Neural cell (in vitro differentiated cells): ENCODE data around the gene GNG7. TPM values are rescaled to one million over a fixed set of nuclear protein-coding genes. Genes with fewer than 3 reads are reported as not detected.

ENCODE experiments used
- H2AFZ ChIP-seq: fragments of 200-600, 300-800 bp; sonication (generic), shearing (Covaris generic); 2 replicates; pipeline ENCODE4 v1.6.0; 2014; ENCODE audit warnings: low read depth, mild to moderate bottlenecking, antibody characterized with exemption, low read length, moderate library complexity
- H3F3A ChIP-seq: fragments of 200-600 bp; shearing (Covaris generic); 2 replicates; pipeline ENCODE4 v1.6.1; 2016; ENCODE audit warnings: mild to moderate bottlenecking, moderate library complexity, mixed read lengths, antibody characterized with exemption, low read length; ENCODE audit not compliant: insufficient read depth, poor library complexity, severe bottlenecking
- H3K27ac ChIP-seq: fragments of 200-600, 300-800 bp; sonication (generic), shearing (Covaris generic); 2 replicates; pipeline ENCODE4 v1.5.1; 2014; ENCODE audit warnings: mild to moderate bottlenecking, low read length, moderate library complexity
- H3K27me3 ChIP-seq: fragments of 300-800, 200-600 bp; sonication (generic), shearing (Covaris generic); 2 replicates; pipeline ENCODE4 v1.6.0; 2014; ENCODE audit warnings: mild to moderate bottlenecking, low read depth, low read length, moderate library complexity; ENCODE audit not compliant: insufficient read depth
- H3K36me3 ChIP-seq: fragments of 300-800, 200-600 bp; sonication (generic), shearing (Covaris generic); 2 replicates; pipeline ENCODE4 v1.5.1; 2014; ENCODE audit warnings: mild to moderate bottlenecking, antibody characterized with exemption, low read length, moderate library complexity; ENCODE audit not compliant: insufficient read depth
- H3K4me2 ChIP-seq: fragments of 300-800, 200-600 bp; sonication (generic), shearing (Covaris generic); 2 replicates; pipeline ENCODE4 v1.6.0; 2014; ENCODE audit warnings: mild to moderate bottlenecking, low read length
- H3K4me3 ChIP-seq: fragments of 300-800, 200-600 bp; sonication (generic), shearing (Covaris generic); 2 replicates; pipeline ENCODE4 v1.5.1; 2014; ENCODE audit warnings: mild to moderate bottlenecking, low read length, moderate library complexity
- H3K79me2 ChIP-seq: fragments of 200-600 bp; shearing (Covaris generic); replicated peaks from 2 replicates; pipeline ENCODE4 v1.6.0; 2014; ENCODE audit warnings: mild to moderate bottlenecking, low read length, moderate library complexity; ENCODE audit not compliant: insufficient read depth
- H3K9ac ChIP-seq: fragments of 300-800, 200-600 bp; sonication (generic), shearing (Covaris generic); 2 replicates; pipeline ENCODE4 v1.6.1; 2016; ENCODE audit warnings: mild to moderate bottlenecking, low read length, mixed read lengths
- H3K9me2 ChIP-seq: fragments of 200-600 bp; shearing (Covaris generic); 2 replicates; pipeline ENCODE4 v1.6.1; 2016; ENCODE audit warnings: mild to moderate bottlenecking, low read length, mixed read lengths; ENCODE audit not compliant: insufficient read depth
- H3K9me3 ChIP-seq: fragments of 200-600, 300-800 bp; sonication (generic), shearing (Covaris generic); 2 replicates; pipeline ENCODE4 v1.6.1; 2016; ENCODE audit warnings: mild to moderate bottlenecking, mixed run types, low read length, moderate library complexity, mixed read lengths
- H4K20me1 ChIP-seq: fragments of 200-600 bp; shearing (Covaris generic); 2 replicates; pipeline ENCODE4 v1.6.1; 2016; ENCODE audit warnings: mild to moderate bottlenecking, mixed run types; ENCODE audit not compliant: insufficient read depth
- EP300 ChIP-seq: fragments of 450-650 bp; conservative IDR thresholded peaks from 2 replicates; pipeline ENCODE4 v1.6.1; 2014; ENCODE audit warnings: antibody characterized with exemption, mild to moderate bottlenecking, moderate library complexity; ENCODE audit not compliant: poor library complexity, severe bottlenecking
- EZH2 ChIP-seq: fragments of 200-600, 300-800 bp; shearing (Covaris generic), sonication (generic); IDR thresholded peaks from 2 replicates; pipeline ENCODE4 v1.6.1; 2014; ENCODE audit warnings: antibody characterized with exemption, low read length, borderline replicate concordance, mild to moderate bottlenecking; ENCODE audit not compliant: insufficient read depth, poor library complexity, severe bottlenecking
- MXI1 ChIP-seq: fragments of 450-650 bp; conservative IDR thresholded peaks from 2 replicates; pipeline ENCODE4 v1.6.1; 2014; ENCODE audit warnings: antibody characterized with exemption, mild to moderate bottlenecking; ENCODE audit not compliant: poor library complexity, severe bottlenecking
- POLR2AphosphoS5 ChIP-seq: IDR thresholded peaks from 2 replicates; pipeline ENCODE4 v1.6.1; 2012
- RAD21 ChIP-seq: fragments of 450-650 bp; conservative IDR thresholded peaks from 2 replicates; pipeline ENCODE4 v1.6.1; 2014; ENCODE audit warnings: antibody characterized with exemption, mild to moderate bottlenecking, moderate library complexity
- SMC3 ChIP-seq: fragments of 450-650 bp; conservative IDR thresholded peaks from 2 replicates; pipeline ENCODE4 v1.6.1; 2014; ENCODE audit warnings: antibody characterized with exemption, mild to moderate bottlenecking, moderate library complexity; ENCODE audit not compliant: poor library complexity
- TAF1 ChIP-seq: IDR thresholded peaks from 2 replicates; pipeline ENCODE4 v1.6.1; 2012; ENCODE audit warnings: low read depth
- polyA plus RNA-seq: library from polyadenylated mRNA; depleted of rRNA; stranded (reverse); fragments of >200 nt; gene quantifications from 2 replicates; pipeline ENCODE4 v1.2.3, GENCODE V29; 2014
- TF ChIP-seq, protein P1 (sequence below): fragments of 450-650 bp; IDR thresholded peaks from 2 replicates; pipeline ENCODE4 v1.5.1; 2014; ENCODE audit warnings: antibody characterized with exemption, mild to moderate bottlenecking, moderate library complexity; ENCODE audit not compliant: poor library complexity, severe bottlenecking
- TF ChIP-seq, protein P2 (sequence below): IDR thresholded peaks from 2 replicates; pipeline ENCODE4 v1.6.1; 2012; ENCODE audit warnings: borderline replicate concordance

GNG7 gene
- polyA plus RNA-seq, 1 donor from 2014 or later = 3.0 TPM

DNA sequence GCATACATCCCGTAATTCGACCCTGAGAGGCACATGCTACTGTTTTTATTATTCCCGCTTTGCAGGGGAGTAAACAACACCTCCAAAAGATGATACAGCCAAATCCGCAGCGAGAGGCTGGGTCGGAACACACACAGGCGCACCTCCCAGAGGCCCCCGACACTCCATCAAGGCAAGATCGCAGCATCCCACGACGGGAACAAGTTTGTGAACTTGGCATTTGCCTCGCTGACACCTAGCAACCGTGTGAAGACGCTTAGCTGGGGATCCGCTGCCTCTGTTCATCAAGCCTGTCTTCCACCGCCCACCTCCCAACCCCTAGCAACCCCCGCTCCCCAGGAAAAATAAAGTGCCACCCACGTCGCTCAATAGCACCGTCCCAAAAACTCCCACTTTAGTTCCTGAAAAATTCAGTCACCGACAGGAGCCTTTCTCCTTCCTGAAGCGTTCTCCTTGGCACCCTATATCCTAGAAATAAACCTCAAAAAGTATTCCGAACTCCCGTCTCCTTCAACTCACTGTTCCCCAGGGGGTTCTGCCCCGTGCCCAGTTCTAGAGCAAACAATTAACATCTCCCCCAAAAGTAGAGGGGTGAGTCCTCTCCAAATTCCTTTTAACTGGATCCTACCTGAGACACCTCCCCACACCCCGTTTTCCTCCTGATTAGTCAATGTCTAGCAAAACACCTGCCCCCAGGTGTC lies 1.7 kb downstream of the GNG7 start:
- H3K9me3 ChIP-seq = no peaks in the 10 kb centered on the region
- H3K36me3 ChIP-seq = no peaks in the 10 kb centered on the region
- TF ChIP-seq EZH2 (no peak), EP300 (no peak), POLR2AphosphoS5 (no peak), TAF1 (no peak), MXI1 (no peak)
- TF ChIP-seq, protein P1, sequence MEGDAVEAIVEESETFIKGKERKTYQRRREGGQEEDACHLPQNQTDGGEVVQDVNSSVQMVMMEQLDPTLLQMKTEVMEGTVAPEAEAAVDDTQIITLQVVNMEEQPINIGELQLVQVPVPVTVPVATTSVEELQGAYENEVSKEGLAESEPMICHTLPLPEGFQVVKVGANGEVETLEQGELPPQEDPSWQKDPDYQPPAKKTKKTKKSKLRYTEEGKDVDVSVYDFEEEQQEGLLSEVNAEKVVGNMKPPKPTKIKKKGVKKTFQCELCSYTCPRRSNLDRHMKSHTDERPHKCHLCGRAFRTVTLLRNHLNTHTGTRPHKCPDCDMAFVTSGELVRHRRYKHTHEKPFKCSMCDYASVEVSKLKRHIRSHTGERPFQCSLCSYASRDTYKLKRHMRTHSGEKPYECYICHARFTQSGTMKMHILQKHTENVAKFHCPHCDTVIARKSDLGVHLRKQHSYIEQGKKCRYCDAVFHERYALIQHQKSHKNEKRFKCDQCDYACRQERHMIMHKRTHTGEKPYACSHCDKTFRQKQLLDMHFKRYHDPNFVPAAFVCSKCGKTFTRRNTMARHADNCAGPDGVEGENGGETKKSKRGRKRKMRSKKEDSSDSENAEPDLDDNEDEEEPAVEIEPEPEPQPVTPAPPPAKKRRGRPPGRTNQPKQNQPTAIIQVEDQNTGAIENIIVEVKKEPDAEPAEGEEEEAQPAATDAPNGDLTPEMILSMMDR = no peak
- TF ChIP-seq, protein P2, sequence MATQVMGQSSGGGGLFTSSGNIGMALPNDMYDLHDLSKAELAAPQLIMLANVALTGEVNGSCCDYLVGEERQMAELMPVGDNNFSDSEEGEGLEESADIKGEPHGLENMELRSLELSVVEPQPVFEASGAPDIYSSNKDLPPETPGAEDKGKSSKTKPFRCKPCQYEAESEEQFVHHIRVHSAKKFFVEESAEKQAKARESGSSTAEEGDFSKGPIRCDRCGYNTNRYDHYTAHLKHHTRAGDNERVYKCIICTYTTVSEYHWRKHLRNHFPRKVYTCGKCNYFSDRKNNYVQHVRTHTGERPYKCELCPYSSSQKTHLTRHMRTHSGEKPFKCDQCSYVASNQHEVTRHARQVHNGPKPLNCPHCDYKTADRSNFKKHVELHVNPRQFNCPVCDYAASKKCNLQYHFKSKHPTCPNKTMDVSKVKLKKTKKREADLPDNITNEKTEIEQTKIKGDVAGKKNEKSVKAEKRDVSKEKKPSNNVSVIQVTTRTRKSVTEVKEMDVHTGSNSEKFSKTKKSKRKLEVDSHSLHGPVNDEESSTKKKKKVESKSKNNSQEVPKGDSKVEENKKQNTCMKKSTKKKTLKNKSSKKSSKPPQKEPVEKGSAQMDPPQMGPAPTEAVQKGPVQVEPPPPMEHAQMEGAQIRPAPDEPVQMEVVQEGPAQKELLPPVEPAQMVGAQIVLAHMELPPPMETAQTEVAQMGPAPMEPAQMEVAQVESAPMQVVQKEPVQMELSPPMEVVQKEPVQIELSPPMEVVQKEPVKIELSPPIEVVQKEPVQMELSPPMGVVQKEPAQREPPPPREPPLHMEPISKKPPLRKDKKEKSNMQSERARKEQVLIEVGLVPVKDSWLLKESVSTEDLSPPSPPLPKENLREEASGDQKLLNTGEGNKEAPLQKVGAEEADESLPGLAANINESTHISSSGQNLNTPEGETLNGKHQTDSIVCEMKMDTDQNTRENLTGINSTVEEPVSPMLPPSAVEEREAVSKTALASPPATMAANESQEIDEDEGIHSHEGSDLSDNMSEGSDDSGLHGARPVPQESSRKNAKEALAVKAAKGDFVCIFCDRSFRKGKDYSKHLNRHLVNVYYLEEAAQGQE = no peak
- H3K4me3 ChIP-seq = no peak overlapping the region
- H3K4me2 ChIP-seq = no peak overlapping the region
- no peaks in the 10 kb centered on the region for H3F3A ChIP-seq
- H4K20me1 ChIP-seq = no peaks in the 10 kb centered on the region
- H3K9ac ChIP-seq = no peak overlapping the region
- H3K27ac ChIP-seq = no peak overlapping the region
- H3K79me2 ChIP-seq = no peaks in the 10 kb centered on the region
- H3K27me3 ChIP-seq = peaks cover 12% of the 10 kb centered on the region
- no peaks in the 10 kb centered on the region for H3K9me2 ChIP-seq
- H2AFZ ChIP-seq = no peak overlapping the region

DNA sequence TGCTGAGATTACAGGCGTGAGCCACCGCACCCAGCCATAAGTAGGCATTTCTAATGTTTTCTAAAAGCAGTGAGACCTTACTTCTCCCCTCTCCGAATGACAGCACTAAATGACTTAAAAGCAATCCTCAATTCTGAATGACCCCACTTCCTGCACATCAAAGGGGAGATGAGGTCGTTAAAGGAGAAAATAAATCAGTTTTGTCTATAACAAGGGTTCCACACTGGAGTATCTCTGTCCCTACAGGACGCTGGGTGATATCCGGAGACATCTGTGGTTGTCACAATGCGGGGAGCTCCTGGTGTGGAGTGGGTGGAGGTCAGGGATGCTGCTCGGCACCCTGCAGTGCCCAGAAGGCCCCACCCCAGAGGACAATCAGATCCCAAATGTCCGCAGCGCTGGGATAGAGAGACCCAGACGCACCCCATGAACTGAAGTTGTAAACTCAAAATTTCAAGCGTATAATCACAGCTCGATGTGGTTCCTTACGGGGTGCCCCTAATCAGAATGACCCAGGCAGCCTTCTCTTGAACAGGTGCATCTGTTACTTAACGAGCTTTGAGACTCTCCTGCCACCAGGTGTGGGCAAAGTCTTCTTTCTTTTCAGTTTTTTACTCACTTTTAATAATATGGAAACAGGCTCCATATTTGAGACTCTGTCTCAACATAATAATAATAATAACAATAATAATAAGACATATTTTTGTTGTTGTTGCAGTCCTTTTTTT lies 2.9 kb downstream of the GNG7 start:
- Histone ChIP-seq H3K4me3 (no peak overlapping the region), H3K9me2 (no peaks in the 10 kb centered on the region), H3K9ac (no peak overlapping the region), H2AFZ (no peak overlapping the region), H3K27me3 (peaks cover 12% of the 10 kb centered on the region), H3K9me3 (no peaks in the 10 kb centered on the region), H3K27ac (no peak overlapping the region), H3F3A (no peaks in the 10 kb centered on the region), H3K79me2 (no peaks in the 10 kb centered on the region), H3K36me3 (no peaks in the 10 kb centered on the region), H4K20me1 (no peaks in the 10 kb centered on the region), H3K4me2 (no peak overlapping the region)
- no peak for TF ChIP-seq EP300
- TF ChIP-seq, protein P1 = no peak
- no peak for TF ChIP-seq MXI1
- no peak for TF ChIP-seq SMC3
- no peak for TF ChIP-seq TAF1
- TF ChIP-seq RAD21 = no peak
- TF ChIP-seq POLR2AphosphoS5 = no peak
- TF ChIP-seq, protein P2 = no peak
- TF ChIP-seq EZH2 = no peak
